ACHN (cell line): Measurements from ENCODE around the gene ATP6V0A4.

Source experiments
- DNase-seq: peaks from one replicate; pipeline ENCODE4 v3.0.0-alpha.2; 2015
- in situ Hi-C: cut with HindIII; loops from 2 replicates; pipeline ENCODE4 v1.10.0; 2017; ENCODE audit warnings: low sequenced_read_pairs, low pct_ligation_motif_present, low pct_unique_long_range_greater_than_20kb

Gene ATP6V0A4

DNA sequence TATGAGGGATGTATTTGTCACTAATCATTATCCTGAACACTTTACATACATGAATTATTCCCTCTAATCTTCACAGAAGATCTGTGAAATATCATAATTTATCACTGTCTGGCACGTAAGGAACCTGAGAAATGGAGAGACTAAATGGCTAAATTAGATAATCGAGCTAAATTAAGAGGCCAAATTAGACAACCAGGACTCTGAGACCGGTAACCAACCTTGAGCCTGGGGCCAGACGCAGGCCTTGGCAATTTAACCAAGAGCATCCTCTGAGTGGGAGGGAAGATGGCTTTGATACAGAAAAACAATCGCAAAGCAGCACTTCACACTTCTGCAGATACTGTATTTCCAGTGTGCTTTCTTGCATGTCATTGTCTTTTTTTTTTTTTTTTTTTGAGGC, 118.2 kb downstream of the ATP6V0A4 start:
- in situ Hi-C loops: no loop called here

DNA sequence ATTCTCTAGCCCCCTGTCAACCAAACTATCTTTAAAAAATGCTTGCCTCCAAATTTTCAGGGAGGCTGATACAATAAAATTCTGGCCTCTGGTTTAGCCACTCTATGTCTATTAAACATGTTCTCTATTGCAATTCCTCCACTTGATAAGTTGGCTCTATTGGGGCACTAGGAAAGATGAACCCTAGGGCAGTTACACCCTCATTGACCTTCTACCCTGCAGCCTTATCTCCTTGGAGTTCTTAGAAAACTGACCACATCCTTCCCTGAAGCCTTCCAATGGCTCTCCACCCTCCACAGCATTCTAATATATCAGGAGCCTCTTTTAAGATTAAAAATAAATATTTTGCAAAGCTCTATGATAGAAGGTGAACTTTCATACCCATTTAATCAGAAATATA, 127.4 kb downstream of the ATP6V0A4 start:
- in situ Hi-C loops: no loop called here
- no peak for DNase-seq

More for the DNA sequence above, 118.2 kb downstream of the ATP6V0A4 start:
- DNase-seq: no peak

DNA sequence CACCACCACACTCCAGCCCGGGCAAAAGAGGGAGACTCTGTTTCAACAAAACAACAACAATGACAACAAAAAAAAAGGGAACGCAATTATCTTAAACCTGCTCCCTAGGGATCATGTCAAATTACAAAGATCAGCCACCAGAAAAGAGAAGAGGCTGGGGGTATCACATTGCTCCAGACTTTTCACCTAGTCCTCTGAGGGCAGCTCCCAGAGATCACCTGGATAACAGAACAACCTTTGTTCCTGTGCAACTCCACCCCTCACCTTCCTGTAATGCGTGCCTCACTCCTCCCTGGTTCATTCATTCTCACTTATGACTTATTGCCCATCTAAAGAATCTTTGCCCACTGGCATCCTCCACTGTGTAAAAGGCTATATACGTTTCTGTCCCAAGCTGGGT, 128.6 kb downstream of the ATP6V0A4 start:
- DNase-seq: no peak
- in situ Hi-C loops: no loop called here

DNA sequence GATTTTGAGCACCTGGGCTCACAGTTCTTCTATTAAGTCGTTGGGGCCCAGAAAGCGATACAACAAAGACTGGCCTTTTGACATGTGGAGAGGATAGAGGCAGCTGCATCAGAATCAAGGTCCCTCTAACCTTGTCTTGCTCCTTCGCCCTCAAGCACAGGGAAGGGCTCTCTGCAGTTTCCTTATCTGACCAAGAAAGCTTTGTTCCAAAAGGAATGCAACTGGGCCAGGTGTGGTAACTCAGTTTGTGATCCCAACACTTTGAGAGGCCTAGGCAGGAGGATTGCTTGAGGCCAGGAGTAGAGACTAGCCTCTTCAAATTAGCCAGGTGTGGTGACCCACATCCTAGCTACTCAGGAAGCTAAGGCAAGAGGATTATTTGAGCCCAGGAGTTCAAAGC, 129.1 kb downstream of the ATP6V0A4 start:
- in situ Hi-C loops: no loop called here
- DNase-seq: no peak

DNA sequence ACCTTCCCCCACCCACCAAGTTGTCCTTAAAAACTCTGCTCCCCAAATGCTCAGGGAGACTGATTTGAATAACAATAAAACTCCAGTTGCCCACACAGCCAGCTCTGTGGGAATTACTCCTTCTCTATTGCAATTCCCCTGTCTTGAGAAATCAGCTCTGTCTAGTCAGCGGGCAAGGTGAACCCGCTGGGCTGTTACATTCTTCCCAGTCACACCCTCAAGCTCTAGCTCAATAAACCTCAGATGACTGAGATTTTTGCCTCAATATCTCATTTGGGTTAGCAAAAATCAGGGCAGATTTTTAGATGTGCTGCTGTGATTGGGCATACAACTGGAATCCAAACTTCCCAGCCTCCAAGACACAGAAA, 129.8 kb downstream of the ATP6V0A4 start:
- in situ Hi-C loops: no loop called here
- DNase-seq: no peak

DNA sequence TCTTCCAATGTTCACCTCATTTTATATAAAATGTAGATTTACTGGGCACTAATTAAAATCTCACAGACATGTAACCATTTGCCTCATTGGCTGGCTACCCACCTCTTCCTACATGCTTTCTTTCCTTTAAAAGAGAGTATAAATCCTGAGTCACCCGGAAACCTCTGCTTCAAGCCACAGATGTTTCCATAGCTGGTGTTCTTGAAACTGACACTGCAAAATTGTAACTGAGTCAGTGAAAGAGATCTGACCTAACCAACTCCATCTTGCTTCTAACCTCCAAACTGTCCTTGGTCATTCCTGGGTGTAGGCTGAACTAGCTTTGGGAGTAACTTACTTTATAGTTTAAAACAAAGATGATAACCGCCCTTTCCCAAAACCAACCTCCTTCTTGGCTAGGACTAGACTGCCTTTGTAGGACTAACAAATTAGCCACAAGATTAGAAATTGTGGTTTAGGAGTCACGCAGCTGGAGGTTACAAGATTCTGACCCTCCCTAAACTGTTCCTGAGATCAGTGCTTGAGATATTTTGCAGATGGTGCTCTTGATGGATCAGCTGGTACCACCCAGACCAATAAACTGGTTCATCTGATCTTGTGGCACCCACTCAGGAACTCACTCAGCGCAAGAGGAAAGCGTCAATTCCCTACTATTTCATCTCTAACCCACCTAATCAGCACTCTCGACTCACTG, 130.3 kb downstream of the ATP6V0A4 start:
- no peak for DNase-seq
- in situ Hi-C loops: no loop called here

DNA sequence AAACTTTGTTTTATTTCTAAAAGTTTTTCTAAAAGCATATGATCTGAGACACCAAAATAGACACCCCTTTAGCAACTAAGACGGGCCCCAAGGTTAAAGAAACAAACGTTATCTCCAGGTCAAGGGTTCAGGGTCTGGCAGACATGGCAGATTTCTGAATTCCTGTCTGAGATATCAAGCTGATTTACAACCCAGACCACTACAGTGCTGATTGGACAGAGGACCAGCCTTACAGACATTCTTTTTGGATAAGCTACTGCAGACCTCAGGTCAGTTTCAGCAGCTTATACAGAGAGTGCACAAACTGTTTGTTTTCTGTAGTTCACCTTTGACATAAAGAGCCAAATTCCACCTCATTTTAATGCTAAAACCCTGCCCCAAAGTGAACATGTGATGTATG, 131.6 kb downstream of the ATP6V0A4 start:
- in situ Hi-C loops: no loop called here
- DNase-seq: no peak

DNA sequence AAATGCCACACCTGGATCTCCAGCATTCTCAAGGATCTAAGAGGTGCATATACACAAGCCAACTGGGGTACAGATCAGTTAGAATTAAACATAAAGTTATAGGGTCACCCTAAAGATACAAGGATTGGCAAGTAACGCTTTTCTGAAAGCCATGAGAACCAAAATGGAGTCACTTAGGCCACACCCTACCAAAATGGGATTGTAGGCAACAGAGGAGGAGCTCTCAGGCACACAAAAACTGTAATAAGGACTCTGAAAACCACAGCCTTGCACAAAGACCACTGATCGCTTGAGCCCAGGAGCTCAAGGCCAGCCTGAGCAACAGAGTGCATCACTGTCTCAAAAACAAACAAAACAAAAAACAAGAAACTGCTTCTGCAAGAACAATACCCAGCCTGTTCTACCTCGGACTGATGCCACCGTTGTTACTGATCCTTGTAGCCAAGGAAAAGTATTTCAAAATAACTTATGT, 132.3 kb downstream of the ATP6V0A4 start:
- no peak for DNase-seq
- in situ Hi-C loops: no loop called here

DNA sequence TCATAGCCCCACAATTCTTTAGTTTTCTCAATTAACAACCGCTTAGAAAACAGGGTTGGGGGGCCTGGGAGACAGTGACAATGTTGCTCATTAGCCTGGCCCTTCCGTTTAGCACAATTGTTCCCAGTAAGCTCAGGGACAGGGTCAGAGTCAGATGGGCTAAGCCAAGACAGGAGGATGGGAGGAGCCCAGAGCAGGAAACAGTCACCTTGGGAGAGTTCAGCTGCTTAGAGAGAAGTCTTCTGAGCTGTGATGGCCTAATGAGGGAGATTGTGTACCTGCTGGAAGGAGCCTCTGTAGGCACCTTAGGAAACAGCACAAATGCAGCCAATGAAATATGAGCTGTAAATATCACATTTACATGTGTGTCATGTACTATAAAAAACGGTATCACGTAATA, 132.7 kb downstream of the ATP6V0A4 start:
- in situ Hi-C loops: no loop called here

DNA sequence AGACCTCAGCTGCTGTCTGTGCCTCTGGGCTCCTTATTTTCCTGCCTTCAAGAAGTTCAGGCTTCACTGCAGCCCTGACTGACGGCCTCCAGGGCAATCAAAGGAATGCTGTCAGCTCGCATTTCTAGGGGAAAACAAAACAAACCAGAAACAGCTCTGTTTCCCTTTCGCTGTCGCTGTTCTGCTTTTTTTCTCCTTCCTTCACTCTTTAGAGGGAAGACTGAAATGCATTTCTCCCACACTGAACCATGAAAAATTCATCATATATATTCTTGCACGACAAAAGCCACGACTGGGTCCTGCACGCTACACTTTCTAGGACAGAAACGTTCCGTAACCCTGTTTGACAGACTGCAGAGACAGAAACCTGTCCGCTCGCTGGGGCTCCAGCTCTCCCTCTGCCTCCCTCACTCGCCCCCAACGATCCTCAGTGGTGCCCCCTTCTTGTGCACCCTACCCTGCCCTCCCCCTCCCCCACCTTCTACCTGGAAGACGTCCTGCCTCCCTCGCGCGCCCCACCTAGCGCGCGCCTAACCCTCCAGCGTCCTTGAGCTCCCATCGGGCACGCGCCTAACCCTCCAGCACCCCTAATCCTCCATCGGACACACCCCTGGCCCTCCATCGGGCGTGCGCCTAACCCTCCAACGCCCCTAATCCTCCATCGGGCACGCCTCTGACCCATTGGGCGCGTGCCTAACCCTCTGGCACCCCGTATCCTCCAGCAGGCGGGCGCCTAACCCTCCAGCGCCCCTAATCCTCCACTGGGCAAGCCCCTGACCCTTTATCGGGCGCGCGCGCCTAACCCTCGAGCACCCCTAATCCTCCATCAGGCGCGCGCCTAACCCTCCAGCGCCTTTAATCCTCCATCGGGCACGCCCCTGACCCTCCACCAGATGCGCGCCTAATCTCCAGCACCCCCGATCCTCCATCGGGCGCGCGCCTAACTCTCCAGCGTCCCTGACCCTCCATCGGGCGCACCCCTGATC, 134.0 kb downstream of the ATP6V0A4 start:
- peak; percentile 19 for DNase-seq

More for the DNA sequence above, 132.7 kb downstream of the ATP6V0A4 start:
- no peak for DNase-seq

DNA sequence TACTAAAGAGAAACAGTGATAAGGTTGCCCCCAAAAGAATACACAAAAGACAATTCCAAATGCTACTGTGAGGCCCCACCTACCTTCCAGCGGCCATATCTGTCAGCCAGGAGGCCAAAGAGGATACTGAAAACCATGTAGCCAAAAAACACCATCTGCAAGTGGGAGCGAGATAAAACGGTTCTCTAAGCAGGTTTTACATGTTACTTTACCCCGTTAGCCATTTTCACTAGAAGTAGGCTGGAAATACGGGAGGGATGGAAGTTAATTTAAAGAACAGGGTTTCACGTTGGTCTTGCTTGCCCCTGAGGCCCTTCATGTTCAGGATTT, 135.0 kb downstream of the ATP6V0A4 start:
- no peak for DNase-seq
- in situ Hi-C loops: no loop called here

More for the DNA sequence above, 134.0 kb downstream of the ATP6V0A4 start:
- in situ Hi-C loops: no loop called here

DNA sequence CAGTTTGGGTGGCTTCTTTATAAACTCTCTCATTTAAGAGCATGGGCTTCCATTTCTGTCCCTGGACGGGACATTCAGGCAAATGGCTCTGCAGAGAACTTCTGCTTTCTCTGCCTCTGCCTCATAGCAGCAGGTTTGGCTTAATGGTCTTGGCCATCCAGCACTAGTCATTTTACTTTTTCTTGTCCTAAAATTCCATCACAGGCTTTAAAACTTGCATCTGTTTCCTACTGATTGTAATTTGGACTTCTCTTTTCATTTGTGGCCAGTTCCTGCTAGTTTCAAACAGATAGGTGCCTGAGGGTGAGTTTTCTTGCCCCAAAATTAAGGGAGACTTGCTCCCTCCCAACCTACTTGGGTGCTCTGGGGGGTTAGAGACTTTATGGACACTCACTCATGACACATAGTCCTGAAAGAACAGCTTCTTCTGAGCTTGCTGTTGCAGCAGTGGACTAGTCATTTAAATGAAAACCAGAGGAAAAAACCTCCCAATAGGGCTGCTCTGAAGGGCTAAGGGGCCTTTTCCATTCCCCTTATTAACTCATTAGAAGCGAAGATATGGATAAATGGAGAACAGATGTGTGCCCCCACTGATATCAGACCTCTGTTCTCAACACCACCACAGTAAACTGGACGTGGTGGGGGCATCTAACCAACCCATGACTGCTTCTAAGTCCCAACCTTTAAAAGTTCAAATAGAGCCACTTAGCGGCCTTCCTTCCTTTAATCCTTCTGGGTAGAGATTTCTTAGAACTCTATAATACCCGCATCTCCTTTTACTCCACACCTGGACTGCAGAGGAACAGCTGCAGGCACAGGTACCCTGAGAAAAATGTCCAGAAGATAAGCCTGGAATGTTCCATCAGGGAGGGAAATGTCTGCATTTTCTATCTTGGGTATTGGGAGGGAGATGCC, 135.7 kb downstream of the ATP6V0A4 start:
- DNase-seq: no peak
- in situ Hi-C loops: no loop called here

DNA sequence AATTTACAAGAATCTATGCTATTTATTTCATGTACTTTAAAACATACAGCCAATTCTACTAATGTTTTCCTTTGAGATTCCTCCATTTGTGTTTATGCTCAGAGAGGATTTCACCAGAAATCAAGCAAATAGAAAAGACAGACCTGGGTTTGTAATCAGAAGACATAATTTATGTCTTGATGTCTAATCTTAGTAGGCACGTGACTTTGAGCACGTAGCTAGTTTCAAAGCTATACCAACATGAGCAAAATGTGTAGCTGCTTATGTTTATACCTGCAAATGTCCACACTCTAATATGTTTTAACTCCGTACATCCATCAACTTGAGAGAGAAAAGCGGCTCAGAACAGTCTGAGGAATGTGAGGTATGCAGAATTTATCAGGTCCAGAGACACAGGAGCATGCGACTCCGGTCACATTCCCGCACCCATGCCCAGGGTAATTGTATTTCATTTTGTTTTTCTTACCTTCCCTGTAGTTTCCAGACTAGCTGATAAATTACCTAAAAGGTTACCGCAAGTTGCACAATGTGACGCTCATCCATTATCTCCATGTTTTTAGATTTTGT, 136.8 kb downstream of the ATP6V0A4 start:
- in situ Hi-C loops: no loop called here
- no peak for DNase-seq

DNA sequence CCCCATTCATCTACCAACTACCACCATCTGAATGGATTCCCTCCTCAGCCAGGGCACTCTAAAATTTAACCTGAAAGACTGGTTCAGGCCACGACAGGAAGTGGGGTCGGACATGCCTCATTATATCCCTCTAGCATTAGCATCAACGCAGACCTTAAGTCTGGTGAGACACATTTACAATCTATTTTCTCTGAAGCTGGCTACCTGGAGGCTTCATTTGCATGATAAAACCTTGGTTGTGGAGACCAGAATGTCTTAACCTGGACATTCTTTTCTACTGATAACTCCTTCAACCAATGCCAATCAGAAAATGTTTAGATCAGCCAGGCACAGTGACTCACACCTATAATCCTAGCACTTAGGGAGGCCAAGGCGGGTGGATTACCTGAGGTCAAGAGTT, 139.1 kb downstream of the ATP6V0A4 start:
- in situ Hi-C loops: no loop called here
- no peak for DNase-seq

DNA sequence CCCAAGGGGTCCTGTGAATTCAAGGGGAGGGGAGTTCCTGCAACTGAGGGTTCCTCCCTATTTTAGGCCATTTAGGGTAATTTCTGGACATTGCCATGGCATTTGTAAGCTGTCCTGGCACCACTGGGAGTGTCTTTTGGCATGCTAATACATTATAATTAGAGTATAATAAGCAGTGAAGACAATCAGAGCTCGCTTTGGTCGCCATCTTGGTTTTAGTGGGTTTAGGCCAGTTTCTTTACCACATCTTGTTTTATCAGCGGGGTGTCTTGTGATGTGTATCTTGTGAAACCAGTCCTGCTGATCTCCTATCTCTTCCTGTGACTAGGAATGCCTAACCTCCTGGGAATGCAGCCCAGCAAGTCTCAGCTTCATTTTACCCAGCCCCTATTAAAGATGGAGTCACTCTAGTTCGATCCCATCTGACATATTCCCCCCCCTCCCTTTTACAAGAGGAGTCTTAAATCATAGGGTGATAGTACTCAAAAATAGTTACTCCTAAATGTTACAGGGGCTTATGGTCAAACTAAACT, 140.1 kb downstream of the ATP6V0A4 start:
- no peak for DNase-seq
- in situ Hi-C loops: no loop called here

DNA sequence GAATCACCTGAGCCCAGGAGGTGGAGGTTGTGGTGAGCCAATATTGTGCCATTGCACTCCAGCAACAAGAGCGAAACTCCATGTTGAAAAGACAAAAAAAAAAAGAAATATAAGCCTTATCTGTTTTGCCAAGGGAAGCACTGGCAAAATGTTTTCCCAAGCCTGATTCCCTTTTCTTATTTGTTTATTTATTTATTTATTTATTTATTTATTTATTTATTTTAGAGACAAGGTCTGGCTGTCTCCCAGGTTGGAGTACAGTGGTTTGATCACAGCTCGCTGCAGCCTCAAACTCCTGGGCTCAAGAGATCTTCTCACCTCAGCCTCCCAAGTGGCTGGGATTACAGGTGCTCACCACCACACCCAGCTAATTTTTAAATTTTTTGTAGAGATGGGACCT, 141.0 kb downstream of the ATP6V0A4 start:
- in situ Hi-C loops: no loop called here
- DNase-seq: no peak
